BJ (cell line): ENCODE results near the gene POU2F1. TPM values are rescaled to one million over a fixed set of nuclear protein-coding genes. Genes with fewer than 3 reads are reported as not detected.

Experiments
- CTCF ChIA-PET: fragments of 350-600 bp; formaldehyde crosslinking; extraction: SDS; loops from one replicate; lab custom pipeline; 2021; ENCODE audit warnings: antibody characterized with exemption, inconsistent platforms; lab: Yijun Ruan, JAX
- POLR2A ChIA-PET: fragments of 300-600 bp; sonication (Branson Sonifier 250); formaldehyde crosslinking; extraction: SDS; loops from one replicate; lab custom pipeline; 2021; ENCODE audit warnings: antibody characterized with exemption; lab: Charles Lee
- DNase-seq: peaks from one replicate; pipeline ENCODE4 v3.0.0-alpha.2; 2011; ENCODE audit warnings: low read depth
- H3K27me3 ChIP-seq: 2 replicates; pipeline ENCODE4 v1.6.0; 2011; ENCODE audit warnings: low read length; ENCODE audit not compliant: control insufficient read depth, insufficient read depth
- H3K36me3 ChIP-seq: 2 replicates; pipeline ENCODE4 v1.5.1; 2011; ENCODE audit warnings: low read length; ENCODE audit not compliant: control insufficient read depth, insufficient read depth
- H3K4me3 ChIP-seq: 2 replicates; pipeline ENCODE4 v1.5.1; 2011; ENCODE audit warnings: low read depth, mild to moderate bottlenecking, control low read depth, low read length
- polyA plus RNA-seq: library from polyadenylated mRNA; depleted of rRNA; stranded (reverse); fragments of >200 nt; gene quantifications from 2 replicates; pipeline ENCODE4 v1.2.3, GENCODE V29; 2011
- TF ChIP-seq, protein P1 (sequence below): IDR thresholded peaks from 2 replicates; pipeline ENCODE4 v1.5.1; 2011; ENCODE audit warnings: low read depth, mild to moderate bottlenecking, control low read depth, inconsistent platforms, low read length, moderate library complexity; ENCODE audit not compliant: insufficient read depth

POU2F1 gene
- polyA plus RNA-seq, 1 experiment, result 4.6 TPM

DNA sequence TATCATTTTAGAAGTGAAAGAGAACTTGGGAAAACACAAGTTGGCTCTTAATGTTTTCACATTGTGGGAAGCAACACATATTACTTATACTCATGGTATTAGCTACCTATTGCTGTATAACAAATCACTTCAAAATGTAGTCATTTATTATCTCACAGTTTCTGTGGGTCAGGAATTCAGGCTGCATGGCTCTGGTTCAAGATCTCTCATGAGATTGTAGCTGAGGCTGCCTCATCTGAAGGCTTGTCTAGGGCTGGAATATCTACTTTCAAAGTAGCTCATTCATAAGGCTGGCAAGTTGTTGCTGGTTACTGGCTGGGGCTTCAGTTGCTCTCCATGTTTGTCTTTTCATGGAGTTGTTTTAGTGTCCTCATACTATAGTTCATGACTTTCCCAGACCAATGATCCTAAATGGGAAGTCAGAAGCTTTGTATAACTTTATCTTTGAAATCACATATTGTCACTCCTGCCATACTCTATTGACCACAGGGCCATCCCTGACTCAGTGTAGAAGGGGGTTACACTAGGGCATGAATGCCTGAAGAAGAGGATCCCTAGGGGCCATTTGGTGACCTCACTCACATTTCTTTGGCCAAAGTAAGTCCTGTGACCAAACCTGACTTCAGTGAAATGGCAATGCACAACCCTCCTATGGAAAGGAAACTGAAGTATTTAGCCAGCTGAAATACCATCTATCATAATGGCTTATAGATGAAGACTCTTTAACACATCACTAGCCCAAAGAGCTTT lies 37.9 kb upstream of the POU2F1 start:
- no peaks in the 10 kb centered on the region for H3K36me3 ChIP-seq
- POLR2A ChIA-PET, result no interaction called here
- CTCF ChIA-PET, result interaction anchor here (1.3 kb wide), 1 partner anchor 9 kb away, joined by 4 read pairs; no protein-coding TSS in a partner anchor
- H3K4me3 ChIP-seq, result no peak overlapping the region
- TF ChIP-seq, protein P1, sequence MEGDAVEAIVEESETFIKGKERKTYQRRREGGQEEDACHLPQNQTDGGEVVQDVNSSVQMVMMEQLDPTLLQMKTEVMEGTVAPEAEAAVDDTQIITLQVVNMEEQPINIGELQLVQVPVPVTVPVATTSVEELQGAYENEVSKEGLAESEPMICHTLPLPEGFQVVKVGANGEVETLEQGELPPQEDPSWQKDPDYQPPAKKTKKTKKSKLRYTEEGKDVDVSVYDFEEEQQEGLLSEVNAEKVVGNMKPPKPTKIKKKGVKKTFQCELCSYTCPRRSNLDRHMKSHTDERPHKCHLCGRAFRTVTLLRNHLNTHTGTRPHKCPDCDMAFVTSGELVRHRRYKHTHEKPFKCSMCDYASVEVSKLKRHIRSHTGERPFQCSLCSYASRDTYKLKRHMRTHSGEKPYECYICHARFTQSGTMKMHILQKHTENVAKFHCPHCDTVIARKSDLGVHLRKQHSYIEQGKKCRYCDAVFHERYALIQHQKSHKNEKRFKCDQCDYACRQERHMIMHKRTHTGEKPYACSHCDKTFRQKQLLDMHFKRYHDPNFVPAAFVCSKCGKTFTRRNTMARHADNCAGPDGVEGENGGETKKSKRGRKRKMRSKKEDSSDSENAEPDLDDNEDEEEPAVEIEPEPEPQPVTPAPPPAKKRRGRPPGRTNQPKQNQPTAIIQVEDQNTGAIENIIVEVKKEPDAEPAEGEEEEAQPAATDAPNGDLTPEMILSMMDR, result no peak
- DNase-seq, result no peak
- 0 out of 2 replicates have a peak, but pooled peaks cover 2% of the 10 kb centered on the region for H3K27me3 ChIP-seq

DNA sequence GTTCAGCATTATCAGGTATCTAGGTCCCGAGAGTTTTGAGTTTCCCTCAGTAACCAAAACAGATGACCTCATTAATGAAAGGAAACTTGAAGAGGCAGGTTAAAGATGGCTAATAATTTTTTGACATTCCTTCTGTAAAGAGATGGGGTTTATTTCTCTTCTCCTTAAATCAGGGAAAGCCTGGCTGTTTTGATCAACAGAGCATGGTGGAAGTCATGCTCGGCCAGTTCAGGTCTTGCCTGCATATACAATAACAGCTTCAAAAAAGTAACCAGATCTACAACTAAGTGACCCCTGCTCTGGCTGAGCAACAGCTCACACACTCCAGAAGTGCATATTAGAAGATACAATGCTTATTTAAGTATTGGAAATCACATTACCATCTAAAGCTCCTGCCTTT lies 36.6 kb upstream of the POU2F1 start:
- DNase-seq, result no peak
- Histone ChIP-seq H3K27me3 (0 out of 2 replicates have a peak, but pooled peaks cover 2% of the 10 kb centered on the region), H3K36me3 (no peaks in the 10 kb centered on the region), H3K4me3 (no peak overlapping the region)
- TF ChIP-seq, protein P1, result no peak
- ChIA-PET CTCF (no interaction called here), POLR2A (no interaction called here)

DNA sequence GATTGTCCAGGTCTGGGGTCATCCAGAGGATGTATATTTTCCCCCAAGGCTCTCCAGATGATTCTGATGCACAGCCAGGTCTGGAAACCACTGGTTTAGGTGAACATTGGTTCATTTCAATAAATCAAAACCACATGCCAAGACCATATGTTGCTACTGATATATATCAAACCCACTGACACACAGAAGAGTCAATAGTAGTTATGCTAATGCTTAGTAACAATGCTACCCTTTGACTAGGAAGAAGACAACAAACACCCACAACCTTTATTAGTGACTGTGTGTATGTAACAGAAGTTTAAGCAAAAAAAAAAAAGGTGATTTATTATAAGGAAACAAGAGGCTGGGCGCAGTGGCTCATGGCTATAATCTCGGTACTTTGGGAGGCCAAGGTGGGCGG lies 35.6 kb upstream of the POU2F1 start:
- H3K27me3 ChIP-seq, result no peaks in the 10 kb centered on the region
- H3K4me3 ChIP-seq, result no peak overlapping the region
- DNase-seq, result no peak
- POLR2A ChIA-PET, result no interaction called here
- TF ChIP-seq, protein P1, result no peak
- CTCF ChIA-PET, result no interaction called here
- no peaks in the 10 kb centered on the region for H3K36me3 ChIP-seq

DNA sequence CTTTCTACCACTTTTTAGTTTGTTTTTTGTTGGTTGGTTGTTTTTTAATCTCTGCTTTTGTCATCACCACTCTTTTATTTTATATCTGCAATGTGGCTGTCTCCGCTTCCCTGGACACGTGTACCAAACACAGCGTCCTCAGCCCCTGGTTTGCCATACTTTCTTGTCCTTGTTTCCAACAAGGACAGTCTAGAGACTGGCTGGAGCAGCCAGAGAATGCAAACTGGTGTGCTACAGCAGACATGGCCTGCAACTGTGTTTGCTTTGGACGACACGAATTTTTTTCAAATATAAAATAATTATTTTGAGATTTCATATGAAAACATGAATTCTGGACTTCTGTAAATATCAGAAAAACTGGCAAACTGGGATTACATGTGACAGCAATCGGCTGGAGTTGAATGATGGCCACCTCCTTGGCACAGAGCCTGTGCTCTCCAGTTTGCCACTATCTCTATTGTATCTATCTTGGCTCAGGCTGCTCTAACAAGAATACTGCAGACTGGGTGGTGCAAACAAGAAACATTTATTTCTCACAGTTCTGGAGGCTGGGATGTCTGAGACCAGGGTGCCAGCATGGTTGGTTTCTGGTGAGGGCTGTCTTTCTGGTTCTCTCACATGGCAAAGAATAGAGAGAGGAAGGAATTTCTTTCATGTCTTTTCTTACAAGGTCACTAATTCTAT lies 34.6 kb upstream of the POU2F1 start:
- H3K27me3 ChIP-seq, result no peaks in the 10 kb centered on the region
- DNase-seq, result no peak
- H3K36me3 ChIP-seq, result no peaks in the 10 kb centered on the region
- TF ChIP-seq, protein P1, result no peak
- no peak overlapping the region for H3K4me3 ChIP-seq
- ChIA-PET POLR2A (no interaction called here), CTCF (no interaction called here)

DNA sequence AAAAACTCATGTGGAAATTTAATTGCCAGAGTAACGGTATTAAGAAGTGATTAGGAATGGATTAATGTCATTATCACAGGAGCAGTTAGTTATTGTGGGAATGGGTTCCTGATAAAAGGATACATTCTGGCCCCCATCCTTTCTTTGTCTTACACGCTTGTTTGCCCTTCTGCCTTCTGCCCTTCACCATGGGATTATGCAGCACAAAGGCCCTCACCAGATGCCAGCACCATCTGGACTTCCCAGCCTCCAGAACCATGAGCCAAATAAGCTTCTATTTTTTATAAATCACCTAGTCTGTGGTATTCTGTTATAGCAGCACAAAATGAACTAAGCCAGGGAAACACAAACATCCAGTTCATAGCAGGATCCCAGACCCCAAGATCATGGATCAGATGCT lies 33.9 kb upstream of the POU2F1 start:
- H3K27me3 ChIP-seq, result no peaks in the 10 kb centered on the region
- DNase-seq, result no peak
- no peak overlapping the region for H3K4me3 ChIP-seq
- CTCF ChIA-PET, result no interaction called here
- H3K36me3 ChIP-seq, result no peaks in the 10 kb centered on the region
- TF ChIP-seq, protein P1, result no peak
- POLR2A ChIA-PET, result no interaction called here
